Gastroesophageal sphincter (tissue), 4 donors: Measurements from ENCODE around the gene DHCR7. TPM values are rescaled to one million over a fixed set of nuclear protein-coding genes. Genes with fewer than 3 reads are reported as not detected.

Source experiments
- ATAC-seq: fragments of 150-250 bp; one replicate; pipeline ENCODE4 v1.9.1; 2016; ENCODE audit warnings: mild to moderate bottlenecking, moderate library complexity
- H3K27ac ChIP-seq, 4 donors: fragments of 200-600 bp; sonication (generic) in 3 of 4; 1 replicate in 3 of 4; 2 replicates in 1 of 4; pipeline ENCODE4 v1.5.1; 2016 to 2019
- H3K27me3 ChIP-seq: fragments of 200-600 bp; sonication (generic); one replicate; pipeline ENCODE4 v1.5.1; 2019
- H3K36me3 ChIP-seq, 2 donors: fragments of 200-600 bp; sonication (generic); one replicate each; pipeline ENCODE4 v1.5.1; 2019; ENCODE audit warnings: control low read depth in 1 of 2
- H3K4me1 ChIP-seq, 3 donors: fragments of 200-600 bp; sonication (generic); 1 replicate in 2 of 3; 2 replicates in 1 of 3; pipeline ENCODE4 v1.5.1; 2016 to 2019; ENCODE audit warnings: control low read depth in 2 of 3
- H3K4me3 ChIP-seq, 2 donors: fragments of 200-600 bp; sonication (generic); one replicate each; pipeline ENCODE4 v1.5.1; 2019; ENCODE audit warnings: mild to moderate bottlenecking in 1 of 2, moderate library complexity in 1 of 2
- H3K9me3 ChIP-seq, 3 donors: fragments of 200-600 bp; sonication (generic); one replicate each; pipeline ENCODE4 v1.5.1; 2017 to 2019; ENCODE audit warnings: control low read depth in 2 of 3
- CTCF ChIP-seq, 4 experiments: fragments of 200-600 bp in 2 of 4; fragments of 450-650 bp in 2 of 4; sonication (generic) in 1 of 4; IDR thresholded peaks; one replicate each; pipeline ENCODE4 v1.5.1; 2017 to 2019; ENCODE audit warnings: antibody characterized with exemption in 4 of 4, mild to moderate bottlenecking in 2 of 4, moderate library complexity in 2 of 4
- EP300 ChIP-seq: sonication (generic); formaldehyde crosslinking; IDR thresholded peaks from one replicate; pipeline ENCODE4 v1.6.1; 2017; ENCODE audit warnings: antibody characterized with exemption, mild to moderate bottlenecking
- POLR2A ChIP-seq, 2 donors: fragments of 450-650 bp; IDR thresholded peaks; one replicate each; pipeline ENCODE4 v1.6.1; 2017; ENCODE audit warnings: antibody characterized with exemption in 2 of 2, mild to moderate bottlenecking in 2 of 2, moderate library complexity in 1 of 2
- POLR2AphosphoS5 ChIP-seq: sonication (generic); formaldehyde crosslinking; IDR thresholded peaks from one replicate; pipeline ENCODE4 v1.6.1; 2017; ENCODE audit warnings: antibody characterized with exemption
- WGBS, 2 donors: methylation state at CpG; one replicate each; pipeline ENCODE4 v1.1.5; 2018; ENCODE audit warnings: low coverage in 1 of 2; 5-methylcytosine and 5-hydroxymethylcytosine counted together
- total RNA-seq, 4 donors: library from RNA; depleted of rRNA; stranded (reverse); fragments of >200 nt; gene quantifications; one replicate each; pipeline ENCODE4 v1.1.0, GENCODE V29; 2016

The DHCR7 gene
- total RNA-seq, 4 donors from 2014 or later = 5.0 to 10.3 (median 8.0) TPM

- no peak overlapping the region for H3K27ac ChIP-seq
- no peaks in the 10 kb centered on the region for H3K27me3 ChIP-seq
- H3K36me3 ChIP-seq = peaks cover 0 to 67% of the 10 kb centered on the region in 2 donors
- WGBS, 2 donors = 68 to 89% methylated on average over 2 to 5 of the region's 6 CpGs
- TF ChIP-seq CTCF (IDR thresholded peaks at IDR 0.05) = no peak
- TF ChIP-seq POLR2AphosphoS5 = no peak
- no peak for TF ChIP-seq EP300
- TF ChIP-seq POLR2A (IDR thresholded peaks at IDR 0.05) = no peak
- H3K9me3 ChIP-seq = no peaks in the 10 kb centered on the region
- H3K4me1 ChIP-seq = no peaks in the 10 kb centered on the region
- ATAC-seq = no peak
- no peak overlapping the region for H3K4me3 ChIP-seq
Observed at GRCh38 chr11:71467164-71467563, 19.0 kb upstream of the DHCR7 start.

- H3K36me3 ChIP-seq = peaks cover 0 to 67% of the 10 kb centered on the region in 2 donors
- no peak overlapping the region for H3K27ac ChIP-seq
- WGBS, 2 donors = 72 to 91% methylated on average over 4 to 7 of the region's 9 CpGs
- no peak for ATAC-seq
- TF ChIP-seq CTCF (IDR thresholded peaks at IDR 0.05) = no peak
- no peak for TF ChIP-seq EP300
- TF ChIP-seq POLR2A (IDR thresholded peaks at IDR 0.05) = no peak
- TF ChIP-seq POLR2AphosphoS5 = no peak
- H3K4me3 ChIP-seq = no peak overlapping the region
- H3K4me1 ChIP-seq = no peaks in the 10 kb centered on the region
- H3K27me3 ChIP-seq = no peaks in the 10 kb centered on the region
- no peaks in the 10 kb centered on the region for H3K9me3 ChIP-seq
Observed at GRCh38 chr11:71466358-71466757, 18.2 kb upstream of the DHCR7 start.

- 81 to 88% methylated on average over 4 of the region's 4 CpGs for WGBS, 2 donors
- H3K27me3 ChIP-seq = no peaks in the 10 kb centered on the region
- H3K27ac ChIP-seq = no peak overlapping the region
- H3K4me1 ChIP-seq = no peaks in the 10 kb centered on the region
- peaks cover 0 to 73% of the 10 kb centered on the region in 2 donors for H3K36me3 ChIP-seq
- no peaks in the 10 kb centered on the region for H3K9me3 ChIP-seq
- ATAC-seq = no peak
- H3K4me3 ChIP-seq = no peak overlapping the region
- TF ChIP-seq EP300 (no peak), CTCF (IDR thresholded peaks at IDR 0.05) (no peak), POLR2AphosphoS5 (no peak), POLR2A (IDR thresholded peaks at IDR 0.05) (no peak)
Observed at GRCh38 chr11:71465054-71465453, 16.9 kb upstream of the DHCR7 start.

- ATAC-seq = no peak
- H3K4me3 ChIP-seq = no peak overlapping the region
- H3K27me3 ChIP-seq = no peaks in the 10 kb centered on the region
- H3K4me1 ChIP-seq = no peaks in the 10 kb centered on the region
- no peaks in the 10 kb centered on the region for H3K9me3 ChIP-seq
- peaks cover 3 to 88% of the 10 kb centered on the region in 2 donors for H3K36me3 ChIP-seq
- H3K27ac ChIP-seq = no peak overlapping the region
- 92% methylated on average over 6 of the region's 34 CpGs; no CpG with 5 or more reads in 1 of the 2 donors for WGBS, 2 donors
- TF ChIP-seq POLR2A (IDR thresholded peaks at IDR 0.05) (no peak), CTCF (IDR thresholded peaks at IDR 0.05) (no peak), POLR2AphosphoS5 (no peak), EP300 (no peak)
Observed at GRCh38 chr11:71463331-71464211, 15.4 kb upstream of the DHCR7 start.

- no peak for ATAC-seq
- H3K36me3 ChIP-seq = peaks cover 4 to 93% of the 10 kb centered on the region in 2 donors
- H3K4me3 ChIP-seq = no peak overlapping the region
- H3K9me3 ChIP-seq = no peaks in the 10 kb centered on the region
- H3K4me1 ChIP-seq = no peaks in the 10 kb centered on the region
- WGBS, 2 donors = 88 to 100% methylated on average over 3 to 5 of the region's 11 CpGs
- TF ChIP-seq CTCF (IDR thresholded peaks at IDR 0.05) (no peak), POLR2A (IDR thresholded peaks at IDR 0.05) (no peak), POLR2AphosphoS5 (no peak), EP300 (no peak)
- H3K27me3 ChIP-seq = no peaks in the 10 kb centered on the region
- no peak overlapping the region for H3K27ac ChIP-seq
Observed at GRCh38 chr11:71462726-71463125, 14.5 kb upstream of the DHCR7 start.
